Vagina (tissue), 2 donors: ENCODE measurements around the gene PODXL2.

Experiments used
- CTCF ChIP-seq, 3 experiments: fragments of 450-650 bp in 2 of 3; fragments of 200-600 bp in 1 of 3; sonication (generic) in 1 of 3; IDR thresholded peaks; one replicate each; pipeline ENCODE4 v1.5.1; 2017 to 2019; ENCODE audit warnings: antibody characterized with exemption in 3 of 3, mild to moderate bottlenecking in 2 of 3, moderate library complexity in 2 of 3
- POLR2A ChIP-seq, 2 donors: fragments of 450-650 bp; IDR thresholded peaks; one replicate each; pipeline ENCODE4 v1.6.1; 2017; ENCODE audit warnings: antibody characterized with exemption in 2 of 2, mild to moderate bottlenecking in 2 of 2, moderate library complexity in 2 of 2

GRCh38 chr3:127616836-127617605 is 12.0 kb upstream of the PODXL2 start:
- TF ChIP-seq CTCF (IDR thresholded peaks at IDR 0.05) (no peak), POLR2A (IDR thresholded peaks at IDR 0.05) (no peak)
